ENCODE data around the gene NPFFR2.
"Not testable (repeated sequence)": the region's sequence is repeated elsewhere in the genome, so short reads cannot be mapped to it uniquely, and the experiment has no call there.

The NPFFR2 gene

DNA sequence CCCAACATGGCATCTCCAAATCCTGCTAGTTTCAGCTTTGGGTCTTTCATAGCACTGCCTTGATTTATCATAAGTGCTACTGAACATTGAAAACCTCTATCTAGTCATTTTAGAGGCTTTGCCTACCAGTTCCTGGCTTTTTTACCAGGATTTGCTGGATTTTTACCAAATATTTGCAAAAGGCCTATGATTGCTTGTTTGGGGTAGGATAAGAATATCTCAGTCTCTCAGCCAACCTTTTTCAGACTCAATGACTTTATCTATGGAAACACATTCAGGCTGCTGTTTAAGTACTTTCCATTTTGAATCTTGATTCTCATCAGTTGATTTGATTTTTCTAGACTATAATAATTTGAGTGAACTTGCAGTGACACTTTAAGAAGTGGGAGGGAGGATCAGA, 80.1 kb downstream of the NPFFR2 start:
- DNase-seq (ENCODE audit: low read depth in 1 of 2, low spot score in 1 of 2): no peak

DNA sequence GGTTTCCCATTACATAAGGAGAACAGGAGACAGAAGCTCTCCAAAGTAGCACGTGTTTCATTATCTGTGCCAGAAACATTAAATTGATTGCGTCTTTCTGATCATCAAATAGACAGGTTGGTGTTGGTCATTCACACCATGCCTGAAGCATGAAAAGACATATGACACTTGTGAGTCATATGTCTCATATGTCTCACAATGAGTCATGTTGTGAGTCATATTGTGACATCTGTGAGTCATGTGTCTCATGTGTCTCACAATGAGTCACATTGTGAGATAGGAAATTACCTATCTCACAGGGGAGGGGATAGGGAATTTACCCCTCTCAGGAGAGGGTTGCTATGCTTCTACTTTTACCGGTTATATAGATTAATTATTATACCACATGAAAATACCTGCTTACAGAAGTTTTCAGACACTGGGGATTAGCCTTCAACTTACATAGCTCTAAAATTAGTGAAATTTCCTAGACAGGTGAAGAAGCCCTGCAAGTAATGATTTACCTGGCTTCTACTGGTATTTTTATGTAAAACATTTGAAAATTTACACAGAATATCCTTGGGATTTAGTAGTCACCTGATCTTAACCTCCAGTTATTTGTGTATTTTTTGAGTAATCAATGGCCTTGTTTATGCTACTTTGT, 80.8 kb downstream of the NPFFR2 start:
- DNase-seq (ENCODE audit: low read depth in 1 of 2, low spot score in 1 of 2): no peak

DNA sequence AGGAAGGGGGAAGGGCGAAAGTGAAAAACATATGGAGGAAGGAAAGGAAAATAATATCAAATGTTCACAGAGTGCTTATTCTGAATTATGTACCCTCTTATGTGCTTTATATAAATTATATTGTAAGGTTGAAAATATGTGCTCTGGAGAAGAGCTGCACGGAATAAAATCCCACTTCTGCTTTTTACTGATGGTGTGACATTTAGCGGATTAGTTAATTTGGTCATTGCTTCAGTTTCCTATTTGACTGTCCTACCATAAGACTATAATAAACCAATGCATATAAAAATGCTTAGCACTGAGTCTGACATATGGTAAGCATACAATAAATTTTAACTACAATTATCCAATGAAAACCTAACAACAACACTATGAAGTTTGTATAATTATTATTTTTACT, 86.2 kb downstream of the NPFFR2 start:
- DNase-seq (ENCODE audit: low read depth in 1 of 2, low spot score in 1 of 2): no peak

DNA sequence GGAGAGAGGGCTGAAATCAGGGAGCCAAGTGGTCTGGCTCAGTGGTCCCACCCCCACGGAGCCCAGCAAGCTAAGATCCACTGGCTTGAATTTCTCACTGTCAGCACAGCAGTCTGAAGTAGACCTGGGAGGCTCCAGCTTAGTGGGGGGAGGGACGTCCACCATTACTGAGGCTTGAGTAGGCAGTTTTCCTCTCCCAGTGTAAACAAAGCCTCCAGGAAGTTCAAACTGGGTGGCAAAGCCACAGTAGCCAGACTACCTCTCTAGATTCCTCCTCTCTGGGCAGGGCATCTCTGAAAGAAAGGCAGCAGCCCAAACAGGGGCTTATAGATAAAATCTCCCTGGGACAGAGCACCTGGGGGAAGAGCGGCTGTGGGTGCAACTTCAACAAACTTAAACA, 88.1 kb downstream of the NPFFR2 start:
- no peak for DNase-seq (ENCODE audit: low read depth in 1 of 2, low spot score in 1 of 2)

DNA sequence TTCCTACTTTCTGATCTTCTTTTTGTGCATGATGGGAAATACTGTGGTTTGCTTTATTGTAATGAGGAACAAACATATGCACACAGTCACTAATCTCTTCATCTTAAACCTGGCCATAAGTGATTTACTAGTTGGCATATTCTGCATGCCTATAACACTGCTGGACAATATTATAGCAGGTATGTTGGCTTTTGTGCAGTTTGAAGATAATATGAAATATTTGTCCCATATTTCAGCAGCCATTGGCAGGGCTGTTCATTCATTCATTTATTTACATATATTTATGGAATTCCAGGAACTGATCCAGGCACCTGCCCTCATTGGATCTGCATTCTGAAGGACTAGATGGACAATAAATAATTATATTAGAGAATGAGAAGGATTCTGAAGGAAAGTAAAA, 96.9 kb downstream of the NPFFR2 start:
- DNase-seq (ENCODE audit: low read depth in 1 of 2, low spot score in 1 of 2): no peak

DNA sequence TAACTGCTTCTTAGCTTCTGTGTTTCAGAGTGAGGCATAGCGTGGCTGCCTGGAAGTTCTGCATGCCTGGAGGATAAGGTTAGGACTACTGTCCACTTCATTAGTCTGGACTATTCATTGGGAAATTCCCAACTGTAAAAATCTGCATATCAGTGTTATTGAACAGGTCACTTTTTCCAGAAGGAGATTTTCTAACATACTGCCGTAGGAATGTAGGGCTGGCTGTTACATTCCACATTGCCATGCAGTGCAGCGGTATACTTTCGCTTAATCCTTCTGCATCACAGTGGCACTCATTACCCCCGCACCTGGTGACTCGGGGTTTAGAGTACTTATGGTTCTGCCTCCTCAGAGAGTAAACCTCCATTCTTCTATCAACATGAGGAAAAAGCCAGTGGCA, 104.6 kb downstream of the NPFFR2 start:
- no peak for DNase-seq (ENCODE audit: low read depth in 1 of 2, low spot score in 1 of 2)

DNA sequence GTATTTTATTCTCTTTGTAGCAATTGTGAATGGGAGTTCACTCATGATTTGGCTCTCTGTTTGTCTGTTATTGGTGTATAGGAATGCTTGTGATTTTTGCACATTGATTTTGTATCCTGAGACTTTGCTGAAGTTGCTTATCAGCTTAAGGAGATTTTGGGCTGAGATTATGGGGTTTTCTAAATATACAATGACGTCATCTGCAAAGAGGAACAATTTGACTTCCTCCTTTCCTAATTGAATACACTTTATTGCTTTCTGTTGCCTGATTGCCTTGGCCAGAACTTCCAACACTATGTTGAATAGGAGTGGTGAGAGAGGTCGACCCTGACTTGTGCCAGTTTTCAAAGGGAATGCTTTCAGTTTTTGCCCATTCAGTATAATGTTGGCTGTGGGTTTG, 108.2 kb downstream of the NPFFR2 start:
- not testable (repeated sequence) for DNase-seq (ENCODE audit: low read depth in 1 of 2, low spot score in 1 of 2)

DNA sequence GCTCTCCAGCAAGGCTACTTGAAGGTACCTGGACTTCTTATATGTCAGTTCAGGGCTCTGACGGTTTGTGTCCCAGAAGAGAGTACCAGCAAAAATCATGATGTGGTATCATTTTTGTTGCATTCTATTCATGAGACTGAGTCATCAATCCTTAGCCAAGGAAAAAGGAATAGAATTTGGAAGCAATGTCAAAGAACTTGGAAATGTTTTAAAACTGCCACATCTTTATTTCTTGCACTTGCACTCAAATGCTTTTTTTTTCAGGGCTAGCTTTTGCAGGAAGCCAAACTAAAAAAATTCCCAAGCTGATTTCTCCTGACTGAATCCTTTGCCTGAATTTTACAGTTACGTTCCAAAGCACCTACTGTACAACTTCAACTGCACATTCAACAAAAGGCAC, 112.4 kb downstream of the NPFFR2 start:
- no peak for DNase-seq (ENCODE audit: low read depth in 1 of 2, low spot score in 1 of 2)

DNA sequence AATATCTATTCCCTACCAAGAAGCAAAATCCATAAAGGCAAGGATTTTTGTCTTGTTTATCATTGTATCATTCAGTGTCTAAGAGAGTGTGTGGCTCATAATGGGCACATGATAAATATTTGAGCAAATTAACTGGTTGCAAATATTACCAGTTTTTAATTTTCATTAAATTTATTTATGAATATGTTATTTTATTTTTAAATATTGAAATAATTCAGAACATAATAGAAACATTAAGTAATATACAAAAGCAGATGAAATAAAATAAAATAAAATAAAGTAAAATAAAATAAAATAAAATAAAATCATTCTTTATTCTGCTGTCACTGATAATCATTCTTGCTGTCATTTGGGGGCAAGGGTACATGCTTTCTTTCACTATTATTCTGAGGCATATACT, 120.9 kb downstream of the NPFFR2 start:
- DNase-seq (ENCODE audit: low read depth in 1 of 2, low spot score in 1 of 2): no peak

DNA sequence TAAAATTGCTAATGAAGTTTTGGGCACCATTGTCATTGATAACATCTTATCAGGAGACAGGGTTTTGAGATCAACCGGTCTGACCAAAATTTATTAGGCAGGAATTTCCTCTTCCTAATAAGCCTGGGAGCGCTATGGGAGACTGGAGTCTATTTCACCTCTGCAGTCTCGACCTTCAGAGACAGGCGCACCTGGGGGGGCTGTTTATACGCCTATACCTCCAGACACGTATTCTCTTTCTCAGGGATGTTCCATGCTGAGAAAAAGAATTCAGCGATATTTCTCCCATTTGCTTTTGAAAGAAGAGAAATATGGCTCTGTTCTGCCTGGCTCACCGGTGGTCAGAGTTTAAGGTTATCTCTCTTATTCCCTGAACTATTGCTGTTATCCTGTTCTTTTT, 121.8 kb downstream of the NPFFR2 start:
- not testable (repeated sequence) for DNase-seq (ENCODE audit: low read depth in 1 of 2, low spot score in 1 of 2)

DNA sequence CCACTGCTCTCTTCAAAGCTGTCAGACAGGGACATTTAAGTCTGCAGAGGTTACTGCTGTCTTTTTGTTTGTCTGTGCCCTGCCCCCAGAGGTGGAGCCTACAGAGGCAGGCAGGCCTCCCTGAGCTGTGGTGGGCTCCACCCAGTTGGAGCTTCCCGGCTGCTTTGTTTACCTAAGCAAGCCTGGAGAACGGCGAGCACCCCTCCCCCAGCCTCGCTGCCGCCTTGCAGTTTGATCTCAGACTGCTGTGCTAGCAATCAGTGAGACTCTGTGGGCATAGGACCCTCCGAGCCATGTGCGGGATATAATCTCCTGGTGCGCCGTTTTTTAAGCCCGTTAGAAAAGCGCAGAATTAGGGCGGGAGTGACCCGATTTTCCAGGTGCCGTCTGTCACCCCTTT, 137.5 kb downstream of the NPFFR2 start:
- not testable (repeated sequence) for DNase-seq (ENCODE audit: low read depth in 1 of 2, low spot score in 1 of 2)

DNA sequence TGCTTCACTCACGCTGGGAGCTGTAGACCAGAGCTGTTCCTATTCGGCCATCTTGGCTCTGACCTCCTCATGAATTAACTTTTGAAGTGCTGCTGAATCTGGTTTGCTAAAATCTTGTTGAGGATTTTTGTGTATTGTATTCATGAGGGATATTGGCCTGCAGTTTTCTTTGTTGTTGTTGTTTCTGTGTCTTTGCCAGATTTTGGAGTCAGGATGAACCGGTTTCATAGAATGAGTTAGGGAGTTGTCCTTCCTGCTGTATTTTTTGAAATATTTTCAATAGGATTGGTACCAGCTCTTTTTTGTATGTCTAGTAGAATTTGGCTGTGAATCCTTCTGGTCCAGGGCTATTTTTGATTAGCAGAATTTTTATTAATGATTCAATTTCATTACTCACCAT, 138.1 kb downstream of the NPFFR2 start:
- DNase-seq (ENCODE audit: low read depth in 1 of 2, low spot score in 1 of 2): no peak

DNA sequence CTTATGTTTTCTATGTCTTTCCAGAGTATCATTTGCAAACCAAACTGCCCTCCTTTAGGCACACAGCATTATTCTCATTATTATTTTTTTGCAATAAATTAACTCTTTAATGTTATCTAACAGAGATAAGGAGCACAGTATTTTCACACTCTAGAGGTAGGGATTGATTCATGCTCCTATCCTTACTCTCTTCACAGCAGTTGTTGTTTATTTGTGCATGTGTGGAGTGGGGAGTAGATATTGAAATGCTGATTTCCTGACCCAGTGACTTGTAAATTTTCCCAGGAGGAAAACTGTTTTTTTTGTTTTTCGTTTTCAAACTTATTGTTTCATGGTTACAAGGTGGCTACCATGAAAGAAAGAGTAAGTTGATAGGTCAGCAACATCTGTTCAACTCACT, 140.0 kb downstream of the NPFFR2 start:
- no peak for DNase-seq (ENCODE audit: low read depth in 1 of 2, low spot score in 1 of 2)

DNA sequence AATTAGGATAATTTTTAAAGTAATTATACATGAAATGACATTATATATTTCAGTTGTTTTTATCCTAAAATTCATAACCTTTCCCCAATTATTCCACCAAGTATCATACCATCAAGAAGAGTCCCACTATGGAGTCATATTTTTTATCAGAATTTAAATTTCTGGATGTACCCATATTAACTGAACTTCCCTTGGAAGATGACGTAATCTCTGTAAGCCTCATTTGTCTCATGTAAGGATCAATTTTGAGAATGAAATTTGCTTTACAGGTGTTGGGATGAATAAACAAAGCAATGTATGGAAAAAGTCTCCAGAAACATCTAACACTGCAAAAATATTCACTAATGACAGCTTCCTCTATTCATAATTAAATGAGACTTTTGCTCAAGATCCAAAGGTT, 147.5 kb downstream of the NPFFR2 start:
- no peak for DNase-seq (ENCODE audit: low read depth in 1 of 2, low spot score in 1 of 2)

DNA sequence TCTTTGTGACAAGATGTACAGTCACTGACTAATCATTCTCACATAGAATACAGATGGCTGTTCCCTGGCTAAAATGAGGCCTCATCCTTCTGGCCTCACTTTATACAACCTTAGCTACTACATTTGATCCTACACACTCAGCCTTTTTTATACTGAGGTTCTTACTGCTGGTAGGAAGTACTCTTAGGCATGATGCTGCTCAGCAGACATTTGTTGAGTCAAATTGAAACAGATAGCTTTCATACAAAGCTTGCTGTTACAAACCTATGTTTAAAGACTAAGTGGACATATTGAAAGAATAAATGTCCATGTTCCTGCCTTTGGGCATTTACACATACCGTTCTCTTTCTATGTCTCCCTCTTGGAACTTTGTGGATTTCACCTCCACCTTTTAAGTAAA, 154.9 kb downstream of the NPFFR2 start:
- no peak for DNase-seq (ENCODE audit: low read depth in 1 of 2, low spot score in 1 of 2)

DNA sequence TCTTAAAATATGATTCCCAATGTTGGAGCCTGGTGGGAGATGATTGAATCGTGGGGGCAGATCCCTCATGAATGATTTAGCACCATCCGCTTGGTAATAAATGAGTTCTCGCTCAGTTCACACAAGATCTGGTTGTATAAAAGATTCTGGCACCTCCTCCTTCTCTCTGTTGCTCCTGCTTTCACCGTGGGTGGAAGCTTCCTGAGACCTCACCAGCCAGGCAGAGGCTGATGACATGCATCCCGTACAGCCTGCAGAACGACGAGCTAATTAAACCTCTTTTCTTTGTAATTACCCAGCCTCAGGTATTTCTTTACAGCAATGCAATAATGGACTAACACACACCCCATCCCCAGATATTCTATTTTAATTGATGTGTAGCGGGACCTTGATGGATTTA, 162.2 kb downstream of the NPFFR2 start:
- no peak for DNase-seq (ENCODE audit: low read depth in 1 of 2, low spot score in 1 of 2)

DNA sequence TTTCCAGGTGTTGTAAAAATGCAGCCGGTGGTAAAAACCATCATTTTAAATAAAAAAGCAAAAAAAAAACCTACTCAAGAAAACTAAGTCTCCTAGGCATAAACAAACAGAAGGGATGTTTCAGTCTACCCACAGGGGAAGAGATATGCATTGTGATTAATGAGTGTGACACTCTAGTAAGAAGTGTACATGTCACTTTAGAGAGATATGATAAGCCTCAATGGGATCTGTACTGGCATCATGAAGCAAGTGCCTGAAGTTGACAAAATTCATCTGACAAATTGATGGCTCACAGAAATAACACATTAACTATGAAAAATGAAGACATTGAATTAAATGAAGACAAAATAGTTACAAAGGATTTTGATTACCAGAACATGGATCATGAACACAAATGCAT, 162.7 kb downstream of the NPFFR2 start:
- no peak for DNase-seq (ENCODE audit: low read depth in 1 of 2, low spot score in 1 of 2)
